Measurements from ENCODE around the gene GPR176. TPM values are rescaled to one million over a fixed set of nuclear protein-coding genes. Genes with fewer than 3 reads are reported as not detected.

GPR176 gene
- polyA plus RNA-seq, 3 donors from 2014 or later: 0.07 TPM; not detected in 2

GRCh38 chr15:39855400-39855799 is 64.7 kb downstream of the GPR176 start:
- H3K27ac Mint-ChIP-seq: no peak overlapping the region
- peaks cover 1 to 11% (median 7%) of the 10 kb centered on the region in 3 donors for H3K27me3 Mint-ChIP-seq (ENCODE audit: low read depth in 3 of 3)

GRCh38 chr15:39854161-39854560 is 65.9 kb downstream of the GPR176 start:
- DNase-seq: no peak
- Mint-ChIP-seq H3K4me1 (no peaks in the 10 kb centered on the region), H3K4me3 (no peak overlapping the region), H3K9me3 (no peaks in the 10 kb centered on the region), H3K27me3 (ENCODE audit: low read depth in 3 of 3) (peaks cover 1 to 17% (median 7%) of the 10 kb centered on the region in 3 donors), H3K27ac (no peak overlapping the region), H3K36me3 (no peaks in the 10 kb centered on the region)

More at GRCh38 chr15:39855400-39855799, 64.7 kb downstream of the GPR176 start:
- H3K4me3 Mint-ChIP-seq: no peak overlapping the region
- no peaks in the 10 kb centered on the region for H3K9me3 Mint-ChIP-seq
- no peak for DNase-seq
- no peaks in the 10 kb centered on the region for H3K36me3 Mint-ChIP-seq
- H3K4me1 Mint-ChIP-seq: no peaks in the 10 kb centered on the region

GRCh38 chr15:39852250-39852649 is 67.8 kb downstream of the GPR176 start:
- Mint-ChIP-seq H3K36me3 (no peaks in the 10 kb centered on the region), H3K4me3 (no peak overlapping the region), H3K9me3 (no peaks in the 10 kb centered on the region), H3K27me3 (ENCODE audit: low read depth in 3 of 3) (peaks cover 4 to 20% (median 7%) of the 10 kb centered on the region in 3 donors), H3K27ac (no peak overlapping the region), H3K4me1 (no peaks in the 10 kb centered on the region)
- no peak for DNase-seq

GRCh38 chr15:39851500-39852092 is 68.5 kb downstream of the GPR176 start:
- no peak overlapping the region for H3K4me3 Mint-ChIP-seq
- H3K9me3 Mint-ChIP-seq: no peaks in the 10 kb centered on the region
- no peaks in the 10 kb centered on the region for H3K36me3 Mint-ChIP-seq
- H3K27me3 Mint-ChIP-seq (ENCODE audit: low read depth in 3 of 3): peaks cover 4 to 16% (median 7%) of the 10 kb centered on the region in 3 donors
- no peak overlapping the region for H3K27ac Mint-ChIP-seq
- H3K4me1 Mint-ChIP-seq: no peaks in the 10 kb centered on the region
- no peak for DNase-seq

- H3K4me1 Mint-ChIP-seq: no peaks in the 10 kb centered on the region
- DNase-seq: no peak
- peaks cover 3 to 14% (median 4%) of the 10 kb centered on the region in 3 donors for H3K27me3 Mint-ChIP-seq (ENCODE audit: low read depth in 3 of 3)
- no peak overlapping the region for H3K4me3 Mint-ChIP-seq
- H3K27ac Mint-ChIP-seq: no peak overlapping the region
- H3K36me3 Mint-ChIP-seq: no peaks in the 10 kb centered on the region
- no peaks in the 10 kb centered on the region for H3K9me3 Mint-ChIP-seq
Measured at GRCh38 chr15:39850436-39850835, 69.6 kb downstream of the GPR176 start.

- Mint-ChIP-seq H3K4me1 (no peaks in the 10 kb centered on the region), H3K27ac (no peak overlapping the region), H3K36me3 (no peaks in the 10 kb centered on the region), H3K9me3 (no peaks in the 10 kb centered on the region), H3K4me3 (no peak overlapping the region), H3K27me3 (ENCODE audit: low read depth in 3 of 3) (peaks cover 0 to 15% (median 6%) of the 10 kb centered on the region in 3 donors)
- no peak for DNase-seq
Measured at GRCh38 chr15:39846108-39846507, 74.0 kb downstream of the GPR176 start.

- no peak overlapping the region for H3K27ac Mint-ChIP-seq
- DNase-seq: no peak
- H3K4me3 Mint-ChIP-seq: no peak overlapping the region
Measured at GRCh38 chr15:39845582-39845981, 74.5 kb downstream of the GPR176 start.

GRCh38 chr15:39843565-39843964 is 76.5 kb downstream of the GPR176 start:
- no peak for DNase-seq
- peaks cover 0 to 11% (median 6%) of the 10 kb centered on the region in 3 donors for H3K27me3 Mint-ChIP-seq (ENCODE audit: low read depth in 3 of 3)
- no peaks in the 10 kb centered on the region for H3K36me3 Mint-ChIP-seq
- H3K27ac Mint-ChIP-seq: no peak overlapping the region
- no peaks in the 10 kb centered on the region for H3K9me3 Mint-ChIP-seq
- H3K4me3 Mint-ChIP-seq: no peak overlapping the region
- no peaks in the 10 kb centered on the region for H3K4me1 Mint-ChIP-seq

More at GRCh38 chr15:39845582-39845981, 74.5 kb downstream of the GPR176 start:
- Mint-ChIP-seq H3K27me3 (ENCODE audit: low read depth in 3 of 3) (peaks cover 0 to 15% (median 6%) of the 10 kb centered on the region in 3 donors), H3K9me3 (no peaks in the 10 kb centered on the region), H3K36me3 (no peaks in the 10 kb centered on the region), H3K4me1 (no peaks in the 10 kb centered on the region)

- no peaks in the 10 kb centered on the region for H3K4me1 Mint-ChIP-seq
- H3K27ac Mint-ChIP-seq: no peak overlapping the region
- H3K9me3 Mint-ChIP-seq: no peaks in the 10 kb centered on the region
- peaks cover 2 to 11% (median 5%) of the 10 kb centered on the region in 3 donors for H3K27me3 Mint-ChIP-seq (ENCODE audit: low read depth in 3 of 3)
- DNase-seq: no peak
- no peak overlapping the region for H3K4me3 Mint-ChIP-seq
- no peaks in the 10 kb centered on the region for H3K36me3 Mint-ChIP-seq
Measured at GRCh38 chr15:39837454-39837853, 82.6 kb downstream of the GPR176 start.

GRCh38 chr15:39835550-39835949 is 84.5 kb downstream of the GPR176 start:
- Mint-ChIP-seq H3K27ac (no peak overlapping the region), H3K4me1 (no peaks in the 10 kb centered on the region), H3K4me3 (no peak overlapping the region), H3K36me3 (no peaks in the 10 kb centered on the region), H3K27me3 (ENCODE audit: low read depth in 3 of 3) (peaks cover 0 to 19% (median 8%) of the 10 kb centered on the region in 3 donors), H3K9me3 (no peaks in the 10 kb centered on the region)
- DNase-seq: no peak

GRCh38 chr15:39834256-39834655 is 85.8 kb downstream of the GPR176 start:
- no peak for DNase-seq
- H3K36me3 Mint-ChIP-seq: no peaks in the 10 kb centered on the region
- no peaks in the 10 kb centered on the region for H3K4me1 Mint-ChIP-seq
- H3K27ac Mint-ChIP-seq: no peak overlapping the region
- peaks cover 0 to 3% (median 0%) of the 10 kb centered on the region in 6 donors for H3K9me3 Mint-ChIP-seq
- no peak overlapping the region for H3K4me3 Mint-ChIP-seq
- H3K27me3 Mint-ChIP-seq (ENCODE audit: low read depth in 3 of 3): peaks cover 0 to 18% (median 8%) of the 10 kb centered on the region in 3 donors

- no peaks in the 10 kb centered on the region for H3K36me3 Mint-ChIP-seq
- DNase-seq: no peak
- no peak overlapping the region for H3K4me3 Mint-ChIP-seq
- H3K27ac Mint-ChIP-seq: no peak overlapping the region
- H3K9me3 Mint-ChIP-seq: peaks cover 0 to 3% (median 0%) of the 10 kb centered on the region in 6 donors
- H3K27me3 Mint-ChIP-seq (ENCODE audit: low read depth in 3 of 3): peaks cover 0 to 15% (median 8%) of the 10 kb centered on the region in 3 donors
- H3K4me1 Mint-ChIP-seq: no peaks in the 10 kb centered on the region
Measured at GRCh38 chr15:39833515-39833981, 86.5 kb downstream of the GPR176 start.

GRCh38 chr15:39830166-39830565 is 89.9 kb downstream of the GPR176 start:
- DNase-seq: no peak
- H3K4me1 Mint-ChIP-seq: no peaks in the 10 kb centered on the region
- no peak overlapping the region for H3K27ac Mint-ChIP-seq
- no peaks in the 10 kb centered on the region for H3K36me3 Mint-ChIP-seq
- H3K9me3 Mint-ChIP-seq: peaks cover 0 to 3% (median 0%) of the 10 kb centered on the region in 6 donors
- H3K4me3 Mint-ChIP-seq: no peak overlapping the region
- peaks cover 0 to 13% (median 11%) of the 10 kb centered on the region in 3 donors for H3K27me3 Mint-ChIP-seq (ENCODE audit: low read depth in 3 of 3)

- no peak for DNase-seq
- peaks cover 0 to 13% (median 7%) of the 10 kb centered on the region in 3 donors for H3K27me3 Mint-ChIP-seq (ENCODE audit: low read depth in 3 of 3)
- no peak overlapping the region for H3K27ac Mint-ChIP-seq
- peaks cover 0 to 3% (median 0%) of the 10 kb centered on the region in 6 donors for H3K9me3 Mint-ChIP-seq
- H3K36me3 Mint-ChIP-seq: no peaks in the 10 kb centered on the region
- H3K4me3 Mint-ChIP-seq: no peak overlapping the region
- H3K4me1 Mint-ChIP-seq: no peaks in the 10 kb centered on the region
Measured at GRCh38 chr15:39828374-39828931, 91.6 kb downstream of the GPR176 start.

All from immature natural killer cell (primary cell).